Small intestine (tissue), 7 donors: ENCODE data around the gene MGA. TPM values are rescaled to one million over a fixed set of nuclear protein-coding genes. Genes with fewer than 3 reads are reported as not detected.
"Not testable (repeated sequence)": the region's sequence is repeated elsewhere in the genome, so short reads cannot be mapped to it uniquely, and the experiment has no call there.

Experiments
- DNase-seq, 2 donors: peaks; one replicate each; pipeline versions ENCODE4 v3.0.0 to v3.0.0-alpha.2; 2013
- FAIRE-seq: peaks from 2 replicates; lab custom pipeline; 2012; peaks lifted over from hg19 to GRCh38; lab: Jason Lieb, UNC
- H3K27ac ChIP-seq, 3 donors: one replicate each; pipeline ENCODE4 v1.5.1; 2013; ENCODE audit warnings: low read length in 2 of 3, mild to moderate bottlenecking in 2 of 3, control low read depth in 1 of 3, inconsistent platforms in 1 of 3, low read depth in 1 of 3, moderate library complexity in 1 of 3
- H3K27me3 ChIP-seq, 3 donors: one replicate each; pipeline ENCODE4 v1.6.1; 2013; ENCODE audit warnings: low read length in 3 of 3, inconsistent platforms in 1 of 3; ENCODE audit not compliant: control insufficient read depth in 3 of 3, insufficient read depth in 3 of 3
- H3K36me3 ChIP-seq, 3 donors: one replicate each; pipeline ENCODE4 v1.6.1; 2013; ENCODE audit warnings: low read length in 3 of 3, inconsistent platforms in 1 of 3, low read depth in 1 of 3, mild to moderate bottlenecking in 1 of 3, moderate library complexity in 1 of 3; ENCODE audit not compliant: control insufficient read depth in 3 of 3, insufficient read depth in 2 of 3
- H3K4me1 ChIP-seq, 3 donors: one replicate each; pipeline ENCODE4 v1.6.1; 2013; ENCODE audit warnings: low read length in 2 of 3, inconsistent platforms in 1 of 3, low read depth in 1 of 3, mild to moderate bottlenecking in 1 of 3, moderate library complexity in 1 of 3; ENCODE audit not compliant: control insufficient read depth in 3 of 3, insufficient read depth in 2 of 3
- H3K4me3 ChIP-seq, 3 donors: one replicate each; pipeline ENCODE4 v1.5.1; 2013; ENCODE audit warnings: low read length in 3 of 3, control low read depth in 1 of 3, inconsistent platforms in 1 of 3, low read depth in 1 of 3, mild to moderate bottlenecking in 1 of 3, moderate library complexity in 1 of 3
- H3K9me3 ChIP-seq, 2 donors: one replicate each; pipeline ENCODE4 v1.6.1; 2013; ENCODE audit warnings: low read depth in 1 of 2, low read length in 1 of 2; ENCODE audit not compliant: control insufficient read depth in 2 of 2, insufficient read depth in 1 of 2
- WGBS, 3 donors: extraction: QIAGEN DNeasy Blood & Tissue Kit; methylation state at CpG; one replicate each; pipeline ENCODE4 v1.1.7; 2013; 5-methylcytosine and 5-hydroxymethylcytosine counted together
- polyA plus RNA-seq, 4 donors: library from polyadenylated mRNA; stranded (reverse) in 3 of 4; unstranded in 1 of 4; fragments of 200-250 nt in 3 of 4; fragments of 120-200 nt in 1 of 4; gene quantifications; one replicate each; pipeline versions ENCODE4 v1.2.1 to v1.2.3, GENCODE V29; 2013
- donor health status: healthy with polysubstance abuse.
- donor health status: control.
- donor health status: control.
- donor health status: Bipolar disorder and iron deficiency.
- donor health status: healthy.

The MGA gene
- polyA plus RNA-seq, 4 donors = 1.4 to 21.0 (median 3.7) TPM

GRCh38 chr15:41698779-41699178 lies 38.6 kb downstream of the MGA start:
- WGBS, 3 donors = 94 to 98% (median 94%) methylated on average over 2 of the region's 2 CpGs
- no peaks in the 10 kb centered on the region for H3K27me3 ChIP-seq
- H3K9me3 ChIP-seq = no peaks in the 10 kb centered on the region
- FAIRE-seq (no peak), DNase-seq (no peak)
- H3K4me1 ChIP-seq = no peaks in the 10 kb centered on the region
- H3K36me3 ChIP-seq = peaks cover 0 to 10% (median 2%) of the 10 kb centered on the region in 3 donors
- H3K4me3 ChIP-seq = no peak overlapping the region
- no peak overlapping the region for H3K27ac ChIP-seq

DNA sequence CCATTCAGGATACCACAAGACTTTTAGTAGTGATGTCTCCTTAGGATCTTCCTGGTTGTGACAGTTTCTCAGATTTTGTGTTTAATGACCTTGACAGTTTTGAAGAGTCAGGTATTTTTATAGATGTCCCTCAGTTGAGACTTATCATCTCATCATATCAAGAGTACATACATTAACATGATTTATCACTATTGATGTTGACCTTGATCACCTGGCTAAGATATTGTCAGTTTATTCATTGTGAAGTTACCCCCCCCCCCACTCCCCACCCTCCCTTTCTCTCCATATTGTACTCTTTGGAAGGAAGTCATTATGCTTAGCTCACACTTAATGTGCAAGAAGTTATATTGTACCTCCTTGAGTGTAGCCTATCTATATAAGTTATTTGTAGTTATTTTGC lies 42.9 kb downstream of the MGA start:
- no peaks in the 10 kb centered on the region for H3K9me3 ChIP-seq
- no peaks in the 10 kb centered on the region for H3K4me1 ChIP-seq
- no peak overlapping the region for H3K27ac ChIP-seq
- FAIRE-seq = no peak
- no peaks in the 10 kb centered on the region for H3K27me3 ChIP-seq
- H3K36me3 ChIP-seq = peaks cover 0 to 17% (median 0%) of the 10 kb centered on the region in 3 donors
- H3K4me3 ChIP-seq = no peak overlapping the region
- DNase-seq = no peak

GRCh38 chr15:41713047-41713446 lies 52.8 kb downstream of the MGA start:
- Histone ChIP-seq H3K27ac (no peak overlapping the region), H3K4me1 (no peaks in the 10 kb centered on the region), H3K9me3 (no peaks in the 10 kb centered on the region), H3K36me3 (peaks cover 5 to 29% (median 6%) of the 10 kb centered on the region in 3 donors), H3K27me3 (no peaks in the 10 kb centered on the region), H3K4me3 (no peak overlapping the region)
- FAIRE-seq (no peak), DNase-seq (no peak)
- WGBS, 3 donors = 63 to 80% (median 77%) methylated on average over 6 of the region's 6 CpGs

DNA sequence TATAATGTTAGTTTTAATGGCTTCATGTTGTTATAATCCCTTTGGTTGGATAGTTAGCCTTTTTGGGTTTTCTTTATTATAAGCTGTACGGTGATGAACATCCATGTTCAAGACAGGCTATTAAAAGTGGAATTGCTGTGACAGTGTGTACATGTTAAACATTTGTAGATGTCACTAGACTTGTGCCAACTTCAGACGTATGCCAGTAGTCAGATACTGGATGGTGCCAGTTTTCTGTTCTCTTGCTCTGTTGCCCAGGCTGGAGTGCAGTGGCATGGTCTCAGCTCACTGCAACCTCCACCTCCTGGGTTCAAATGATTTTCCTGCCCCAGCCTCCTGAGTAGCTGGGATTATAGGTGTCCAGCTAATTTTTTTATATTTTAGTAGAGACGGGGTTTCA lies 54.1 kb downstream of the MGA start:
- DNase-seq = no peak
- Histone ChIP-seq H3K4me3 (no peak overlapping the region), H3K36me3 (peaks cover 6 to 21% (median 6%) of the 10 kb centered on the region in 3 donors), H3K9me3 (no peaks in the 10 kb centered on the region), H3K27ac (no peak overlapping the region), H3K4me1 (no peaks in the 10 kb centered on the region), H3K27me3 (no peaks in the 10 kb centered on the region)
- no peak for FAIRE-seq
- WGBS, 3 donors = 92 to 95% (median 94%) methylated on average over 3 of the region's 3 CpGs

- peaks cover 2 to 18% (median 6%) of the 10 kb centered on the region in 3 donors for H3K36me3 ChIP-seq
- DNase-seq (no peak), FAIRE-seq (no peak)
- no peak overlapping the region for H3K27ac ChIP-seq
- no peaks in the 10 kb centered on the region for H3K9me3 ChIP-seq
- H3K27me3 ChIP-seq = no peaks in the 10 kb centered on the region
- H3K4me3 ChIP-seq = no peak overlapping the region
- H3K4me1 ChIP-seq = no peaks in the 10 kb centered on the region
Observed at GRCh38 chr15:41716864-41717263, 56.7 kb downstream of the MGA start.

- Histone ChIP-seq H3K9me3 (no peaks in the 10 kb centered on the region), H3K27me3 (no peaks in the 10 kb centered on the region), H3K27ac (no peak overlapping the region), H3K4me3 (no peak overlapping the region), H3K36me3 (peaks cover 0 to 12% (median 4%) of the 10 kb centered on the region in 3 donors), H3K4me1 (no peaks in the 10 kb centered on the region)
- no peak for DNase-seq
- WGBS, 3 donors = 94 to 96% (median 96%) methylated on average over 3 of the region's 3 CpGs
- FAIRE-seq = no peak
Observed at GRCh38 chr15:41727143-41727542, 66.9 kb downstream of the MGA start.

DNA sequence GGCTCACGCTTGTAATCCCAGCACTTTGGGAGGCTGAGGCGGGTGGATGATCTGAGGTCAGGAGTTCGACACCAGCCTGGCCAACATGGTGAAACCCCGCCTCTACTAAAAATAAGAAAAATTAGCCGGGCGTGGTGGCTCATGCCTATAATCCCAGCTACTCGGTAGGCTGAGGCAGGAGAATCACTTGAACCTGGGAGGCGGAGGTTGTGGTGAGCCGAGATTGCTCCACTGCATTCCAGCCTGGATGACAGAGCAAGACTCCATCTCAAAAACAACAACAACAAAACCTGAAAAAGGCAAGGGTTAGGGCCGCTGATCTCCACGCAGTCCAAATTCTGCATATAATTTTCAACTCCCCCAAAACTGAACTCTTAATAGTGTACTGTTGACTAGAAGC lies 67.9 kb downstream of the MGA start:
- 92 to 96% (median 93%) methylated on average over 11 of the region's 11 CpGs for WGBS, 3 donors
- DNase-seq, FAIRE-seq, H3K9me3 ChIP-seq, H3K27ac ChIP-seq, H3K4me3 ChIP-seq, H3K27me3 ChIP-seq, H3K4me1 ChIP-seq: not testable (repeated sequence)
- H3K36me3 ChIP-seq = peaks cover 0 to 17% (median 4%) of the 10 kb centered on the region in 3 donors

- Histone ChIP-seq H3K4me1 (no peaks in the 10 kb centered on the region), H3K9me3 (no peaks in the 10 kb centered on the region), H3K4me3 (no peak overlapping the region), H3K27ac (no peak overlapping the region), H3K27me3 (no peaks in the 10 kb centered on the region), H3K36me3 (peaks cover 3 to 27% (median 4%) of the 10 kb centered on the region in 3 donors)
- DNase-seq (no peak), FAIRE-seq (no peak)
- 81 to 84% (median 82%) methylated on average over 4 of the region's 4 CpGs for WGBS, 3 donors
Observed at GRCh38 chr15:41730543-41730942, 70.3 kb downstream of the MGA start.

DNA sequence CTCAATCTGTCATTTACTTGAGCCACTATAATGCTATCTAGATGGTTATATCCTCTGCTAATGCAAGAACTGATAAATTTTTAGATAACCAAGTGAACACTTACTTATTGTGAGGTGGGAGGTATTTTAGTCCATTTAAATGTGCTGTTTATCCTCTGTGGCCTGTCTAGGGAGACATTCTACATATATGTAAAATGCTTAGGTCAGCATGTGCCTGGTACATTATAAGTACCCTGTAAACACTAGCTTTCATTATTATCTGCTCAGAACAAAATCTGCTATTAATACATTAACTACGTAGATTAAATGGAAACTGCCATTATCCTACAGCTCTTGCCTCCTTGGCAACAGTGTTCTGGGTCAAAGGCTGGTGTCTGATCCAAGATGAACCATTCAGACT lies 72.3 kb downstream of the MGA start:
- DNase-seq (no peak), FAIRE-seq (no peak)
- no peaks in the 10 kb centered on the region for H3K4me1 ChIP-seq
- H3K9me3 ChIP-seq = no peaks in the 10 kb centered on the region
- whole genome bisulfite sequencing, 3 donors = 90 to 96% (median 91%) methylated on average over 1 of the region's 1 CpG
- H3K4me3 ChIP-seq = no peak overlapping the region
- no peak overlapping the region for H3K27ac ChIP-seq
- H3K36me3 ChIP-seq = peaks cover 8 to 35% (median 10%) of the 10 kb centered on the region in 3 donors
- no peaks in the 10 kb centered on the region for H3K27me3 ChIP-seq
